ENCODE measurements around the gene SACS.

GRCh38 chr13:23357349-23357748 lies 76.2 kb downstream of the SACS start:
- TF ChIP-seq CTCF (IDR thresholded peaks at IDR 0.05) (no peak), POLR2A (IDR thresholded peaks at IDR 0.05) (no peak)

Measured in gastroesophageal sphincter (tissue), 3 donors.